Body of pancreas (tissue), 4 donors: ENCODE data around the gene HOXA9. TPM values are rescaled to one million over a fixed set of nuclear protein-coding genes. Genes with fewer than 3 reads are reported as not detected.

Experiments
- ATAC-seq: fragments of 150-250 bp; one replicate; pipeline ENCODE4 v1.9.1; 2016
- DNase-seq, 4 donors: peaks; one replicate each; pipeline ENCODE4 v3.0.0-alpha.2; 2019
- H3K27ac ChIP-seq, 4 donors: fragments of 200-600 bp; sonication (generic); 1 replicate in 3 of 4; 2 replicates in 1 of 4; pipeline versions ENCODE4 v1.5.1 to v1.6.1; 2016 to 2019; ENCODE audit warnings: mild to moderate bottlenecking in 1 of 4, mixed read lengths in 1 of 4, moderate library complexity in 1 of 4
- H3K27me3 ChIP-seq, 2 donors: fragments of 200-600 bp; sonication (generic); one replicate each; pipeline ENCODE4 v1.6.0; 2016; ENCODE audit warnings: mild to moderate bottlenecking in 1 of 2
- H3K36me3 ChIP-seq, 2 donors: fragments of 200-600 bp; sonication (generic); replicated peaks in 1 of 2; 2 replicates each; pipeline ENCODE4 v1.5.1; 2016; ENCODE audit warnings: low read depth in 2 of 2; ENCODE audit not compliant: insufficient read depth in 1 of 2
- H3K4me1 ChIP-seq: fragments of 200-600 bp; sonication (generic); one replicate; pipeline ENCODE4 v1.6.0; 2016
- H3K4me3 ChIP-seq, 2 donors: fragments of 200-600 bp; sonication (generic); 1 replicate in 1 of 2; 2 replicates in 1 of 2; pipeline ENCODE4 v1.5.1; 2016 to 2019
- H3K9me3 ChIP-seq, 3 donors: fragments of 200-600 bp; sonication (generic); 1 replicate in 2 of 3; 2 replicates in 1 of 3; pipeline ENCODE4 v1.5.1; 2016
- POLR2A ChIP-seq, 3 donors: fragments of 450-650 bp; IDR thresholded peaks; one replicate each; pipeline ENCODE4 v1.6.1; 2016; ENCODE audit warnings: antibody characterized with exemption in 3 of 3, mild to moderate bottlenecking in 2 of 3
- WGBS, 2 donors: methylation state at CpG; one replicate each; pipeline ENCODE4 v1.1.5; 2017; 5-methylcytosine and 5-hydroxymethylcytosine counted together
- intact Hi-C: fragments of 100-400 bp; cut with DNase I; formaldehyde crosslinking; loops from one replicate; pipeline ENCODE4 v1.15.1; 2023
- total RNA-seq, 2 donors: library from RNA; depleted of rRNA; stranded (reverse); fragments of >200 nt; gene quantifications; one replicate each; pipeline ENCODE4 v1.1.0, GENCODE V29; 2016
- TF ChIP-seq, protein P1 (sequence below), 7 experiments: fragments of 450-650 bp in 4 of 7; fragments of 200-600 bp in 3 of 7; sonication (generic) in 3 of 7; IDR thresholded peaks; one replicate each; pipeline ENCODE4 v1.5.1; 2016 to 2019; ENCODE audit warnings: antibody characterized with exemption in 7 of 7

HOXA9 gene
- total RNA-seq, 2 donors from 2014 or later, result not detected

- no peak for DNase-seq
Observed at GRCh38 chr7:27203365-27203953, 38.1 kb upstream of the HOXA9 start.

DNA sequence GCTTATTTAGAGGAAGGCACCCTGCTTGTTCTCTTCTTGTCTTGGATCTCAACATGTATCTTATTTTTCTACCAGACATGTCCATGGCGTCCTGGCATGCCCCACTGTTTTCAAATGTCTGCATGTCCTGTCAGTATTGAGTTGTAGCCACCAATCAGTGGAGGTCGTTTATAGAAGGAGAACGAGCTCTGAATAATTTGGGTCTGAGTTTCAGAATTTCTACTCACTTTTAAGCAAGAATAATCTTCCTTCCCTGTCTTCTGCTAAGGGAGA is 37.5 kb upstream of the HOXA9 start:
- WGBS, 2 donors, result 6 to 10% methylated on average over 3 of the region's 3 CpGs
- intact Hi-C loops, result loop anchor here (10.0 kb wide), 1 partner anchor 872 kb away; no protein-coding TSS in a partner anchor
- H3K4me1 ChIP-seq, result peaks cover 46% of the 10 kb centered on the region
- ATAC-seq (no peak), DNase-seq (no peak)
- no peak overlapping the region for H3K27ac ChIP-seq
- peaks cover 0 to 84% of the 10 kb centered on the region in 2 donors for H3K27me3 ChIP-seq
- no peaks in the 10 kb centered on the region for H3K36me3 ChIP-seq
- TF ChIP-seq POLR2A (IDR thresholded peaks at IDR 0.05), result no peak
- TF ChIP-seq, protein P1, sequence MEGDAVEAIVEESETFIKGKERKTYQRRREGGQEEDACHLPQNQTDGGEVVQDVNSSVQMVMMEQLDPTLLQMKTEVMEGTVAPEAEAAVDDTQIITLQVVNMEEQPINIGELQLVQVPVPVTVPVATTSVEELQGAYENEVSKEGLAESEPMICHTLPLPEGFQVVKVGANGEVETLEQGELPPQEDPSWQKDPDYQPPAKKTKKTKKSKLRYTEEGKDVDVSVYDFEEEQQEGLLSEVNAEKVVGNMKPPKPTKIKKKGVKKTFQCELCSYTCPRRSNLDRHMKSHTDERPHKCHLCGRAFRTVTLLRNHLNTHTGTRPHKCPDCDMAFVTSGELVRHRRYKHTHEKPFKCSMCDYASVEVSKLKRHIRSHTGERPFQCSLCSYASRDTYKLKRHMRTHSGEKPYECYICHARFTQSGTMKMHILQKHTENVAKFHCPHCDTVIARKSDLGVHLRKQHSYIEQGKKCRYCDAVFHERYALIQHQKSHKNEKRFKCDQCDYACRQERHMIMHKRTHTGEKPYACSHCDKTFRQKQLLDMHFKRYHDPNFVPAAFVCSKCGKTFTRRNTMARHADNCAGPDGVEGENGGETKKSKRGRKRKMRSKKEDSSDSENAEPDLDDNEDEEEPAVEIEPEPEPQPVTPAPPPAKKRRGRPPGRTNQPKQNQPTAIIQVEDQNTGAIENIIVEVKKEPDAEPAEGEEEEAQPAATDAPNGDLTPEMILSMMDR (IDR thresholded peaks at IDR 0.05), result no peak
- no peak overlapping the region for H3K4me3 ChIP-seq
- no peaks in the 10 kb centered on the region for H3K9me3 ChIP-seq

More at GRCh38 chr7:27203365-27203953, 38.1 kb upstream of the HOXA9 start:
- Histone ChIP-seq H3K36me3 (no peaks in the 10 kb centered on the region), H3K27ac (no peak overlapping the region), H3K9me3 (no peaks in the 10 kb centered on the region), H3K4me1 (peaks cover 46% of the 10 kb centered on the region), H3K27me3 (peaks cover 0 to 82% of the 10 kb centered on the region in 2 donors), H3K4me3 (no peak overlapping the region)
- TF ChIP-seq POLR2A (IDR thresholded peaks at IDR 0.05), result no peak
- TF ChIP-seq, protein P1 (IDR thresholded peaks at IDR 0.05), result no peak
- WGBS, 2 donors, result 7 to 11% methylated on average over 8 to 10 of the region's 10 CpGs
- intact Hi-C loops, result loop anchor here (10.0 kb wide), 1 partner anchor 871 kb away; no protein-coding TSS in a partner anchor
- no peak for ATAC-seq

DNA sequence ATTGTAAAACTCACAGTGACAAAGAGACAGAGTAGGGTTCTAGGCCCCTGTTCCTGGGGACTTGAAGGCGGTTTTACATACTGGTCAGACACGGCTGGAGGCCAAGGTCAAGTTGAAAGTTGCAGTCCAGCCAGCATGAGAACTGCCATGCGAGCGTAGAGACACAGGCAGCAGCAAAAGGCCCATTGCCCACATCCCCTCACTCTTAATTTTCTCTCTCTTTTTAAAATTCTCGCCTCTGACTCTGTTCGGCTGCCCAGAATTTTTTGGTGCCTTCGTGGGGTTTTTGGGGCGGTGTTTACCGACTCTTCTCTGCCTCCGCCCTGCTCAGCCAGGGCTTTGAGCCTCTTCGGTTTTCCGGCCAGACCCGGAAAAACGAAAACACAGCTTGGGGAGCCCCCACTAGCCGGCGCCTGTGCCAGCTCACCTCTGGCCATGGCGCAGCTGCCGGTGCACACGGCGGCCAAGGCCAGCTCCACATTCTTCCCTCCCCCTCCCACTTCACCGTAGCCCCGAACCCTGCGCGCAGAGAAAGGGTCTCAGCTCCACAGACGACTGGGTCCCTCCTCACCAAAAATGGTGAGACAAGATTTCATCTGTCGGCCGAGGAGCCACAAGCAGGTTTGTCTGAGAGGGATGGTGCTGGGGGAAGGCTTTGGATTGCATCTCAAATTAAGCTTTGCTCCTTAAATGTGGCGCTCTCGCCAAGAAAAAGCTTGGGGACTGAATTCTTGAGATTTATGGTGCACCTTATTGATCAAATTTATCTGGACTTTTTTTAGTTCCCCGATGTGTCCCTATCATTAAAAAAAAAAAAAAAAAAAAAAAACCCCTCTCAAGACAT is 36.9 kb upstream of the HOXA9 start:
- 14 to 18% methylated on average over 30 of the region's 30 CpGs for WGBS, 2 donors
- Histone ChIP-seq H3K36me3 (no peaks in the 10 kb centered on the region), H3K27me3 (peaks cover 0 to 90% of the 10 kb centered on the region in 2 donors), H3K4me1 (peaks cover 46% of the 10 kb centered on the region), H3K4me3 (no peak overlapping the region), H3K9me3 (no peaks in the 10 kb centered on the region), H3K27ac (no peak overlapping the region)
- ATAC-seq (no peak), DNase-seq (no peak)
- intact Hi-C loops, result loop anchor here (10.0 kb wide), 1 partner anchor 873 kb away; no protein-coding TSS in a partner anchor
- no peak for TF ChIP-seq POLR2A (IDR thresholded peaks at IDR 0.05)
- TF ChIP-seq, protein P1 (IDR thresholded peaks at IDR 0.05), result no peak

GRCh38 chr7:27201580-27202017 is 36.3 kb upstream of the HOXA9 start:
- intact Hi-C loops, result loop anchor here (10.0 kb wide), 1 partner anchor 873 kb away; no protein-coding TSS in a partner anchor
- peaks cover 46% of the 10 kb centered on the region for H3K4me1 ChIP-seq
- ATAC-seq, result no peak

More at GRCh38 chr7:27201580-27202017, 36.3 kb upstream of the HOXA9 start:
- 21% methylated on average over 4 of the region's 4 CpGs for WGBS, 2 donors
- H3K27ac ChIP-seq, result no peak overlapping the region
- H3K36me3 ChIP-seq, result no peaks in the 10 kb centered on the region
- no peak for TF ChIP-seq POLR2A (IDR thresholded peaks at IDR 0.05)
- TF ChIP-seq, protein P1 (IDR thresholded peaks at IDR 0.05), result no peak
- no peaks in the 10 kb centered on the region for H3K9me3 ChIP-seq
- peaks cover 0 to 93% of the 10 kb centered on the region in 2 donors for H3K27me3 ChIP-seq
- no peak for DNase-seq
- no peak overlapping the region for H3K4me3 ChIP-seq
